H9 (cell line): ENCODE results near the gene KCNG1. TPM values are rescaled to one million over a fixed set of nuclear protein-coding genes. Genes with fewer than 3 reads are reported as not detected.

Source experiments
- DNase-seq: peaks from one replicate; pipeline ENCODE4 v3.0.0-alpha.2; 2017
- H2AFZ ChIP-seq: one replicate; pipeline ENCODE4 v1.6.1; 2013; ENCODE audit warnings: mild to moderate bottlenecking, low read length, control low read depth, moderate library complexity
- H2AK5ac ChIP-seq: 2 replicates; pipeline ENCODE4 v1.6.1; 2013; ENCODE audit warnings: low read length, control low read depth, mixed read lengths; ENCODE audit not compliant: insufficient read length
- H2BK120ac ChIP-seq: one replicate; pipeline ENCODE4 v1.6.1; 2013; ENCODE audit warnings: low read depth, mild to moderate bottlenecking, low read length, control low read depth, inconsistent platforms; ENCODE audit not compliant: poor library complexity, severe bottlenecking
- H2BK12ac ChIP-seq: 2 replicates; pipeline ENCODE4 v1.6.1; 2013; ENCODE audit warnings: low read length, control low read depth, mixed read lengths, low read depth; ENCODE audit not compliant: insufficient read length
- H2BK15ac ChIP-seq: 2 replicates; pipeline ENCODE4 v1.6.1; 2013; ENCODE audit warnings: low read depth, low read length, control low read depth
- H2BK20ac ChIP-seq: one replicate; pipeline ENCODE4 v1.6.1; 2013; ENCODE audit warnings: low read depth, mild to moderate bottlenecking, low read length, control low read depth, inconsistent platforms; ENCODE audit not compliant: poor library complexity, severe bottlenecking
- H2BK5ac ChIP-seq: 2 replicates; pipeline ENCODE4 v1.6.1; 2013; ENCODE audit warnings: low read length, control low read depth, mixed read lengths; ENCODE audit not compliant: insufficient read length
- H3K14ac ChIP-seq: 2 replicates; pipeline ENCODE4 v1.6.1; 2013; ENCODE audit warnings: low read length, control low read depth; ENCODE audit not compliant: insufficient read depth
- H3K18ac ChIP-seq: 2 replicates; pipeline ENCODE4 v1.6.1; 2013; ENCODE audit warnings: low read depth, mild to moderate bottlenecking, mixed read lengths, low read length, control low read depth; ENCODE audit not compliant: insufficient read length
- H3K23ac ChIP-seq: 2 replicates; pipeline ENCODE4 v1.6.1; 2013; ENCODE audit warnings: low read length, control low read depth, mixed read lengths, low read depth; ENCODE audit not compliant: insufficient read length
- H3K23me2 ChIP-seq: 2 replicates; pipeline ENCODE4 v1.6.1; 2013; ENCODE audit warnings: low read depth, mild to moderate bottlenecking, mixed read lengths, low read length, control low read depth; ENCODE audit not compliant: insufficient read length, poor library complexity, severe bottlenecking
- H3K27ac ChIP-seq: 2 replicates; pipeline ENCODE4 v1.5.1; 2013; ENCODE audit warnings: low read length, control low read depth, mixed read lengths, low read depth; ENCODE audit not compliant: insufficient read length
- H3K27me3 ChIP-seq: 2 replicates; pipeline ENCODE4 v1.6.1; 2013; ENCODE audit warnings: low read length, control low read depth, inconsistent platforms; ENCODE audit not compliant: insufficient read depth
- H3K4ac ChIP-seq: 2 replicates; pipeline ENCODE4 v1.6.1; 2013; ENCODE audit warnings: low read depth, mild to moderate bottlenecking, control low read depth, inconsistent platforms, low read length, moderate library complexity
- H3K4me1 ChIP-seq: 2 replicates; pipeline ENCODE4 v1.6.1; 2013; ENCODE audit warnings: low read length, control low read depth, inconsistent platforms; ENCODE audit not compliant: insufficient read depth
- H3K4me2 ChIP-seq: 2 replicates; pipeline ENCODE4 v1.6.1; 2013; ENCODE audit warnings: low read length, control low read depth, mixed read lengths; ENCODE audit not compliant: insufficient read length, insufficient read depth
- H3K56ac ChIP-seq: 2 replicates; pipeline ENCODE4 v1.6.1; 2013; ENCODE audit warnings: low read depth, mild to moderate bottlenecking, mixed read lengths, low read length, control low read depth; ENCODE audit not compliant: insufficient read length
- H3K79me1 ChIP-seq: 2 replicates; pipeline ENCODE4 v1.6.1; 2013; ENCODE audit warnings: low read depth, mild to moderate bottlenecking, moderate library complexity, low read length, control low read depth, inconsistent platforms; ENCODE audit not compliant: insufficient read depth, poor library complexity, severe bottlenecking
- H3K79me2 ChIP-seq: 2 replicates; pipeline ENCODE4 v1.6.1; 2013; ENCODE audit warnings: low read length, control low read depth, inconsistent platforms; ENCODE audit not compliant: insufficient read depth
- H3K9ac ChIP-seq: 2 replicates; pipeline ENCODE4 v1.6.1; 2013; ENCODE audit warnings: low read length, control low read depth, mixed read lengths; ENCODE audit not compliant: insufficient read length; ENCODE audit errors: extremely low read depth
- H3K9me3 ChIP-seq: one replicate; pipeline ENCODE4 v1.6.1; 2013; ENCODE audit warnings: low read depth, low read length, inconsistent platforms; ENCODE audit not compliant: control insufficient read depth
- H3T11ph ChIP-seq: one replicate; pipeline ENCODE4 v1.6.1; 2013; ENCODE audit warnings: mild to moderate bottlenecking, low read length, control low read depth, inconsistent platforms
- H4K20me1 ChIP-seq: one replicate; pipeline ENCODE4 v1.6.1; 2013; ENCODE audit not compliant: control insufficient read depth, insufficient read length, insufficient read depth
- H4K5ac ChIP-seq: 2 replicates; pipeline ENCODE4 v1.6.1; 2013; ENCODE audit warnings: low read depth, mild to moderate bottlenecking, mixed read lengths, low read length, control low read depth; ENCODE audit not compliant: insufficient read length
- H4K8ac ChIP-seq: replicated peaks from 2 replicates; pipeline ENCODE4 v1.6.1; 2013; ENCODE audit warnings: low read length, control low read depth, mixed read lengths, low read depth; ENCODE audit not compliant: insufficient read length
- H4K91ac ChIP-seq: 2 replicates; pipeline ENCODE4 v1.6.1; 2013; ENCODE audit warnings: low read depth, mild to moderate bottlenecking, moderate library complexity, mixed read lengths, low read length, control low read depth; ENCODE audit not compliant: insufficient read length
- H3K27ac Mint-ChIP-seq, 3 experiments: 2 replicates in 2 of 3; 3 replicates in 1 of 3; pipeline ENCODE4 v1.8.0; 2020 to 2021; ENCODE audit warnings: mixed read lengths in 3 of 3, mild to moderate bottlenecking in 1 of 3, moderate library complexity in 1 of 3
- H3K27me3 Mint-ChIP-seq: 2 replicates; pipeline ENCODE4 v1.8.0; 2021; ENCODE audit warnings: low read depth, mild to moderate bottlenecking, moderate library complexity, mixed read lengths
- H3K36me3 Mint-ChIP-seq, 3 experiments: 2 replicates in 2 of 3; 3 replicates in 1 of 3; pipeline ENCODE4 v1.8.0; 2020 to 2021; ENCODE audit warnings: low read depth in 3 of 3, mixed read lengths in 3 of 3; ENCODE audit not compliant: insufficient read depth in 1 of 3
- H3K4me1 Mint-ChIP-seq, 2 experiments: 2 replicates each; pipeline ENCODE4 v1.8.0; 2020; ENCODE audit warnings: mixed read lengths in 2 of 2
- H3K4me3 Mint-ChIP-seq, 2 experiments: 2 replicates in 1 of 2; 3 replicates in 1 of 2; pipeline ENCODE4 v1.8.0; 2020 to 2021; ENCODE audit warnings: mild to moderate bottlenecking in 2 of 2, mixed read lengths in 2 of 2, moderate library complexity in 1 of 2
- H3K9me3 Mint-ChIP-seq, 2 experiments: 2 replicates in 1 of 2; 3 replicates in 1 of 2; pipeline ENCODE4 v1.8.0; 2020; ENCODE audit warnings: mild to moderate bottlenecking in 2 of 2, mixed read lengths in 2 of 2, moderate library complexity in 1 of 2
- CTCF ChIP-seq: fragments of 200-600 bp; sonication (generic); conservative IDR thresholded peaks from 3 replicates; pipeline ENCODE4 v1.8.0; 2021; ENCODE audit warnings: antibody characterized with exemption, mild to moderate bottlenecking
- WGBS: extraction: QIAGEN DNeasy Blood & Tissue Kit; methylation state at CpG from one replicate; pipeline ENCODE4 v1.1.7; 2013; ENCODE audit warnings: missing lambda C conversion rate, low lambda C conversion rate, mixed read lengths; ENCODE audit not compliant: insufficient read length; ENCODE audit errors: extremely low coverage; 5-methylcytosine and 5-hydroxymethylcytosine counted together
- total RNA-seq: library from RNA; stranded (reverse); gene quantifications from 2 replicates; pipeline ENCODE4 v1.2.1, GENCODE V29; 2021

Gene KCNG1
- total RNA-seq, 1 experiment from 2014 or later, result 13.2 TPM

GRCh38 chr20:51062065-51062464 lies 39.2 kb upstream of the KCNG1 start:
- WGBS, result no CpG with 5 or more reads among the region's 7 CpGs
- no peak overlapping the region for H2BK120ac ChIP-seq
- H2AK5ac ChIP-seq, result no peak overlapping the region
- H3T11ph ChIP-seq, result no peak overlapping the region
- H3K27me3 Mint-ChIP-seq, result peaks cover 2% of the 10 kb centered on the region
- peaks cover 10 to 27% of the 10 kb centered on the region in 2 experiments for H3K4me1 Mint-ChIP-seq
- H3K18ac ChIP-seq, result no peak overlapping the region
- H3K9me3 ChIP-seq, result no peaks in the 10 kb centered on the region
- no peaks in the 10 kb centered on the region; a peak in 1 of 5 replicates for H3K9me3 Mint-ChIP-seq
- H3K79me2 ChIP-seq, result no peaks in the 10 kb centered on the region
- no peak overlapping the region for H3K27ac ChIP-seq
- no peaks in the 10 kb centered on the region for H4K20me1 ChIP-seq
- no peak overlapping the region for H3K14ac ChIP-seq
- H3K4me2 ChIP-seq, result no peak overlapping the region
- H3K79me1 ChIP-seq, result no peaks in the 10 kb centered on the region
- no peak overlapping the region for H2BK12ac ChIP-seq
- DNase-seq, result no peak
- no peaks in the 10 kb centered on the region for H3K4me1 ChIP-seq
- H3K4ac ChIP-seq, result no peak overlapping the region
- H3K4me3 Mint-ChIP-seq, result no peak overlapping the region
- H2BK15ac ChIP-seq, result no peak overlapping the region
- H2AFZ ChIP-seq, result no peak overlapping the region
- H3K56ac ChIP-seq, result no peak overlapping the region
- H2BK20ac ChIP-seq, result no peak overlapping the region
- H3K36me3 Mint-ChIP-seq, result no peaks in the 10 kb centered on the region; a peak in 1 of 7 replicates
- no peak overlapping the region for H3K9ac ChIP-seq
- H3K27ac Mint-ChIP-seq, result no peak overlapping the region
- H4K91ac ChIP-seq, result no peak overlapping the region
- no peak overlapping the region for H2BK5ac ChIP-seq
- H3K23me2 ChIP-seq, result no peaks in the 10 kb centered on the region
- H3K27me3 ChIP-seq, result no peaks in the 10 kb centered on the region
- no peak overlapping the region for H3K23ac ChIP-seq
- H4K5ac ChIP-seq, result no peak overlapping the region
- no peak overlapping the region for H4K8ac ChIP-seq
- TF ChIP-seq CTCF, result no peak
